Measurements from ENCODE around the gene ADM5. TPM values are rescaled to one million over a fixed set of nuclear protein-coding genes. Genes with fewer than 3 reads are reported as not detected.

Gene ADM5
- total and polyA plus RNA-seq, 2 experiments from 2014 or later = 2.8 to 5.7 TPM

GRCh38 chr19:49657493-49658138 lies 31.8 kb upstream of the ADM5 start:
- H3K4me1 ChIP-seq (ENCODE audit: insufficient read depth) = no peaks in the 10 kb centered on the region
- peaks cover 7% of the 10 kb centered on the region for H4K20me1 ChIP-seq (replicated peaks; ENCODE audit: insufficient read depth)
- Mint-ChIP-seq H3K36me3 (ENCODE audit: low read depth) (peaks cover 90% of the 10 kb centered on the region), H3K4me1 (peaks cover 8% of the 10 kb centered on the region), H3K27me3 (ENCODE audit: insufficient read depth, low read depth, poor library complexity) (peaks cover 19% of the 10 kb centered on the region), H3K4me3 (no peak overlapping the region; the same call in 2 of the 3 replicates), H3K9me3 (peaks cover 19% of the 10 kb centered on the region), H3K27ac (peak overlapping the region; percentile 24; the same call in 1 of the 2 replicates)
- no peaks in the 10 kb centered on the region for H3K79me2 ChIP-seq (replicated peaks; ENCODE audit: insufficient read depth)
- H3K27me3 ChIP-seq (ENCODE audit: insufficient read depth) = no peaks in the 10 kb centered on the region
- no peak for TF ChIP-seq EZH2phosphoT487 (IDR thresholded peaks at IDR 0.05; ENCODE audit: unreplicated experiment)
- no peak for TF ChIP-seq ZNF462 (CRISPR knock-in tag; IDR thresholded peaks at IDR 0.05)
- TF ChIP-seq, protein P1, sequence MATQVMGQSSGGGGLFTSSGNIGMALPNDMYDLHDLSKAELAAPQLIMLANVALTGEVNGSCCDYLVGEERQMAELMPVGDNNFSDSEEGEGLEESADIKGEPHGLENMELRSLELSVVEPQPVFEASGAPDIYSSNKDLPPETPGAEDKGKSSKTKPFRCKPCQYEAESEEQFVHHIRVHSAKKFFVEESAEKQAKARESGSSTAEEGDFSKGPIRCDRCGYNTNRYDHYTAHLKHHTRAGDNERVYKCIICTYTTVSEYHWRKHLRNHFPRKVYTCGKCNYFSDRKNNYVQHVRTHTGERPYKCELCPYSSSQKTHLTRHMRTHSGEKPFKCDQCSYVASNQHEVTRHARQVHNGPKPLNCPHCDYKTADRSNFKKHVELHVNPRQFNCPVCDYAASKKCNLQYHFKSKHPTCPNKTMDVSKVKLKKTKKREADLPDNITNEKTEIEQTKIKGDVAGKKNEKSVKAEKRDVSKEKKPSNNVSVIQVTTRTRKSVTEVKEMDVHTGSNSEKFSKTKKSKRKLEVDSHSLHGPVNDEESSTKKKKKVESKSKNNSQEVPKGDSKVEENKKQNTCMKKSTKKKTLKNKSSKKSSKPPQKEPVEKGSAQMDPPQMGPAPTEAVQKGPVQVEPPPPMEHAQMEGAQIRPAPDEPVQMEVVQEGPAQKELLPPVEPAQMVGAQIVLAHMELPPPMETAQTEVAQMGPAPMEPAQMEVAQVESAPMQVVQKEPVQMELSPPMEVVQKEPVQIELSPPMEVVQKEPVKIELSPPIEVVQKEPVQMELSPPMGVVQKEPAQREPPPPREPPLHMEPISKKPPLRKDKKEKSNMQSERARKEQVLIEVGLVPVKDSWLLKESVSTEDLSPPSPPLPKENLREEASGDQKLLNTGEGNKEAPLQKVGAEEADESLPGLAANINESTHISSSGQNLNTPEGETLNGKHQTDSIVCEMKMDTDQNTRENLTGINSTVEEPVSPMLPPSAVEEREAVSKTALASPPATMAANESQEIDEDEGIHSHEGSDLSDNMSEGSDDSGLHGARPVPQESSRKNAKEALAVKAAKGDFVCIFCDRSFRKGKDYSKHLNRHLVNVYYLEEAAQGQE (IDR thresholded peaks at IDR 0.05; ENCODE audit: unreplicated experiment) = no peak
- TF ChIP-seq, protein P2, sequence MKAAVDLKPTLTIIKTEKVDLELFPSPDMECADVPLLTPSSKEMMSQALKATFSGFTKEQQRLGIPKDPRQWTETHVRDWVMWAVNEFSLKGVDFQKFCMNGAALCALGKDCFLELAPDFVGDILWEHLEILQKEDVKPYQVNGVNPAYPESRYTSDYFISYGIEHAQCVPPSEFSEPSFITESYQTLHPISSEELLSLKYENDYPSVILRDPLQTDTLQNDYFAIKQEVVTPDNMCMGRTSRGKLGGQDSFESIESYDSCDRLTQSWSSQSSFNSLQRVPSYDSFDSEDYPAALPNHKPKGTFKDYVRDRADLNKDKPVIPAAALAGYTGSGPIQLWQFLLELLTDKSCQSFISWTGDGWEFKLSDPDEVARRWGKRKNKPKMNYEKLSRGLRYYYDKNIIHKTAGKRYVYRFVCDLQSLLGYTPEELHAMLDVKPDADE (IDR thresholded peaks at IDR 0.05) = no peak
- TF ChIP-seq, protein P3, sequence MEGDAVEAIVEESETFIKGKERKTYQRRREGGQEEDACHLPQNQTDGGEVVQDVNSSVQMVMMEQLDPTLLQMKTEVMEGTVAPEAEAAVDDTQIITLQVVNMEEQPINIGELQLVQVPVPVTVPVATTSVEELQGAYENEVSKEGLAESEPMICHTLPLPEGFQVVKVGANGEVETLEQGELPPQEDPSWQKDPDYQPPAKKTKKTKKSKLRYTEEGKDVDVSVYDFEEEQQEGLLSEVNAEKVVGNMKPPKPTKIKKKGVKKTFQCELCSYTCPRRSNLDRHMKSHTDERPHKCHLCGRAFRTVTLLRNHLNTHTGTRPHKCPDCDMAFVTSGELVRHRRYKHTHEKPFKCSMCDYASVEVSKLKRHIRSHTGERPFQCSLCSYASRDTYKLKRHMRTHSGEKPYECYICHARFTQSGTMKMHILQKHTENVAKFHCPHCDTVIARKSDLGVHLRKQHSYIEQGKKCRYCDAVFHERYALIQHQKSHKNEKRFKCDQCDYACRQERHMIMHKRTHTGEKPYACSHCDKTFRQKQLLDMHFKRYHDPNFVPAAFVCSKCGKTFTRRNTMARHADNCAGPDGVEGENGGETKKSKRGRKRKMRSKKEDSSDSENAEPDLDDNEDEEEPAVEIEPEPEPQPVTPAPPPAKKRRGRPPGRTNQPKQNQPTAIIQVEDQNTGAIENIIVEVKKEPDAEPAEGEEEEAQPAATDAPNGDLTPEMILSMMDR (conservative IDR thresholded peaks at IDR 0.05; ENCODE audit: low read depth in 2 of 2) = no peak
- TF ChIP-seq POLR2AphosphoS5 (IDR thresholded peaks at IDR 0.05; ENCODE audit: low read depth) = no peak
- no peak for TF ChIP-seq ZNF331 (CRISPR knock-in tag; IDR thresholded peaks at IDR 0.05; ENCODE audit: low read depth)
- no peak for TF ChIP-seq CREB1 (CRISPR knock-in tag; IDR thresholded peaks at IDR 0.05; ENCODE audit: low read depth)
- no peak for TF ChIP-seq NANOG (IDR thresholded peaks at IDR 0.05; ENCODE audit: borderline replicate concordance)
- TF ChIP-seq JUNB (IDR thresholded peaks at IDR 0.05; ENCODE audit: unreplicated experiment) = no peak
- TF ChIP-seq STAT1 (IDR thresholded peaks at IDR 0.05; ENCODE audit: unreplicated experiment) = no peak
- no peak for TF ChIP-seq ZNF114 (CRISPR knock-in tag; IDR thresholded peaks at IDR 0.05)
- TF ChIP-seq EZH2 (IDR thresholded peaks at IDR 0.05; ENCODE audit: low read depth, unreplicated experiment) = no peak
- no peak overlapping the region for H3K27ac ChIP-seq (ENCODE audit: low read depth)
- H2AFZ ChIP-seq = no peak overlapping the region
- no peak overlapping the region for H3K4me3 ChIP-seq
- no peaks in the 10 kb centered on the region for H3K9me2 ChIP-seq (ENCODE audit: insufficient read depth)
- ATAC-seq (no peak), DNase-seq (ENCODE audit: low spot score) (no peak)
- peaks cover 9% of the 10 kb centered on the region; the same call in 1 of the 2 replicates for H3F3A ChIP-seq (replicated peaks; ENCODE audit: low read depth)
- H3K36me3 ChIP-seq (ENCODE audit: insufficient read depth) = peaks cover 22% of the 10 kb centered on the region
- no peak overlapping the region for H3K4me2 ChIP-seq

All from GM23338 (cell line).